ENCODE results near the gene CCDC28B.

CCDC28B gene

DNA sequence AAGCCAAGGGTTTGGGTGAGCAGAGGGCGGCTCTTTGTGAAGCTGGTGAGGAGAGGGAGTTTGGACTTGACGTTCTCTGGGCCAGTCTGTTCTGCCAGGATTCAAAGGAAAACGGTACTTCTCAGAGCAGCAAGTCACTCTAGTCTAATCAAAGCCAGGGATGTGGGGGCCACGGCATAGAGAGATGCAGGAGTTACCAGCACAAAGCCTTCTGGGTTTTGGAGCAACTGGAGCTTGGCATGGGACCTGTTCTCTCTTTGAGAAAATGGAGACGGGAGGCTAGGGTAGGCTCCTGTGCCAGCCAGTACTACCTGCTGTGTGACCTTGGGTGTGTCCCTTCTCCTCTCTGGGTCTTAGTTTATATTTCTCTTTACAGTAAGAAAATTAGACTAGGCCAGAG lies 18.8 kb upstream of the CCDC28B start:
- TF ChIP-seq, protein P1, sequence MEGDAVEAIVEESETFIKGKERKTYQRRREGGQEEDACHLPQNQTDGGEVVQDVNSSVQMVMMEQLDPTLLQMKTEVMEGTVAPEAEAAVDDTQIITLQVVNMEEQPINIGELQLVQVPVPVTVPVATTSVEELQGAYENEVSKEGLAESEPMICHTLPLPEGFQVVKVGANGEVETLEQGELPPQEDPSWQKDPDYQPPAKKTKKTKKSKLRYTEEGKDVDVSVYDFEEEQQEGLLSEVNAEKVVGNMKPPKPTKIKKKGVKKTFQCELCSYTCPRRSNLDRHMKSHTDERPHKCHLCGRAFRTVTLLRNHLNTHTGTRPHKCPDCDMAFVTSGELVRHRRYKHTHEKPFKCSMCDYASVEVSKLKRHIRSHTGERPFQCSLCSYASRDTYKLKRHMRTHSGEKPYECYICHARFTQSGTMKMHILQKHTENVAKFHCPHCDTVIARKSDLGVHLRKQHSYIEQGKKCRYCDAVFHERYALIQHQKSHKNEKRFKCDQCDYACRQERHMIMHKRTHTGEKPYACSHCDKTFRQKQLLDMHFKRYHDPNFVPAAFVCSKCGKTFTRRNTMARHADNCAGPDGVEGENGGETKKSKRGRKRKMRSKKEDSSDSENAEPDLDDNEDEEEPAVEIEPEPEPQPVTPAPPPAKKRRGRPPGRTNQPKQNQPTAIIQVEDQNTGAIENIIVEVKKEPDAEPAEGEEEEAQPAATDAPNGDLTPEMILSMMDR (IDR thresholded peaks at IDR 0.05; ENCODE audit: extremely low read depth, insufficient read depth, missing control alignments) = no peak
- in situ Hi-C loops (cut with MboI; ENCODE audit: low pct_unique_long_range_greater_than_20kb, low sequenced_read_pairs, unreplicated experiment) = no loop called here
- no peak for DNase-seq (ENCODE audit: low spot score)

DNA sequence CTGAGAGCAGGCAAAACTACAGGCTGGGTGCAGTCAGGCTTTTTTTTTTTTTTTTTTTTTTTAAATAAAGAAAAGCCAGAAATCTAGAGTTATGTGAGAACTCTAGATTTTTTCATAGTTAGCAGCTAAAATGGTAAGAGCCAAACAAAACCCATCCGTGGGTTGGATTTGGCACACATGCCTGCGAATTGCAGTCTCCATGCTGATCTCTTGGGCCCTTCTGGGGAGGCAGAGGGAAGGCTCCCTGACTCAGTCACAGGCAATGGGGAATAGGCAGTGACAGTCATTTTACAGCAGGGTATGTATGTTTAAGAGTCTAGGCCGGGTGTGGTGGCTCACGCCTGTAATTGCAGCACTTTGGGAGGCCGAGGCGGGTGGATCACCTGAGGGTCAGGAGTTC lies 18.3 kb upstream of the CCDC28B start:
- DNase-seq (ENCODE audit: low spot score) = no peak
- TF ChIP-seq, protein P1 (IDR thresholded peaks at IDR 0.05; ENCODE audit: extremely low read depth, insufficient read depth, missing control alignments) = no peak
- in situ Hi-C loops (cut with MboI; ENCODE audit: low pct_unique_long_range_greater_than_20kb, low sequenced_read_pairs, unreplicated experiment) = no loop called here

DNA sequence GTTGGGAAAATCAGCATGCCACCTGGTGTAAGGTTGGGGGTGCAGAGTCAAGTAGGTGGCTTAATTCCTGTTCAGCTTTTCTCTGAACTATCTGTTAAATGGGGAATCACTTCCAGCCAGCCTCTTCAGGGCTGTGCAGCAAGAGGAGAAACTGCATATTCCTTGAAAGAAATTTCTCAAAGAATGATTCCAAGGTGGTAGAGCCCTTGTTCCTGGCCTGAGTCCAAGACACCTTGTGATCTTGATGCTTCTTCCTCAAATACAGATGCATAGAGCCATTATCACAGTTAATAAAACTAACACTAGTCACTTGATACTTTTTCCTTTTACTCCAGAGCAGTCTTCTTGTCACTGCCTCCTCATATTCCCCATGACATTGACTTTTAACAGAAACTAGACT lies 15.7 kb upstream of the CCDC28B start:
- TF ChIP-seq, protein P1 (IDR thresholded peaks at IDR 0.05; ENCODE audit: extremely low read depth, insufficient read depth, missing control alignments) = no peak
- no peak for DNase-seq (ENCODE audit: low spot score)
- in situ Hi-C loops (cut with MboI; ENCODE audit: low pct_unique_long_range_greater_than_20kb, low sequenced_read_pairs, unreplicated experiment) = no loop called here

DNA sequence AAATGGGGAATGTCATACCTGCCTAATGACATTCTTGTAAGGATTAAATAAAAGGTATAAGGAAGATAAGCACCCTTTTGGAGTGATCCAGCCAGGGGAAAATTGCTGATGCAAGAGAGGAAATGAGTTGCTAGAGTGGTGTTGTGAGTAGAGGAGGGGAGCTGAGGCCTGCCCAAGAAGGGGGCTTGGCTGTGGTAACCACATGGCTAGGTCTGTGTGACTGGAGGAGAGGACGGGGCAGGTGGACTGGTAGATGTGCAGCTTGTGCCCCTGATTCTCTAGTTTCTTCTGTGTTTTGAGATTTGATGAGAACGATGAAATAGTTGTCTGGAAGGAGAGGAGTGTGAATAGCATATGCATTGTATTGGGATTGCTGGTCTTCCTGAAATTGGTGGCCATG lies 14.3 kb upstream of the CCDC28B start:
- TF ChIP-seq, protein P1 (IDR thresholded peaks at IDR 0.05; ENCODE audit: extremely low read depth, insufficient read depth, missing control alignments) = no peak
- in situ Hi-C loops (cut with MboI; ENCODE audit: low pct_unique_long_range_greater_than_20kb, low sequenced_read_pairs, unreplicated experiment) = no loop called here
- no peak for DNase-seq (ENCODE audit: low spot score)

DNA sequence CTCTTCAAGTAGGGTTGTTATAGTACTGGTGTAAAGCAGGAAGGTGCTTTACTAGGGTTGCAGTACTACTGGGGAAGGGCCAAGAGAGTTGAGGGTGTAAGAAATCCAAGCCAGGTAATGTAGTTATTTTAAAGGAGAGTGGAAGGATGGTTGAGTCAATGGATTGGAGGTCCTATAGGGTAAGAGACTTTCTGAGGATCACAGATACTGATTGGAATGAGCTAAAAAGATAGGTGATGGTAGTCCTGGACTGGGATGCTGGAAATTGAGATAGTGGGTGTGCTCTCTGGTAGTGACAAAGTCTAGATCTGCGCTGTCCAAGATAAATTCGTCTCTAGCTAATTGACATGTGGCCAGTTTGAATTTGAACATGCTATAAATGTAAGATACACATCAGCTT lies 13.9 kb upstream of the CCDC28B start:
- in situ Hi-C loops (cut with MboI; ENCODE audit: low pct_unique_long_range_greater_than_20kb, low sequenced_read_pairs, unreplicated experiment) = no loop called here
- TF ChIP-seq, protein P1 (IDR thresholded peaks at IDR 0.05; ENCODE audit: extremely low read depth, insufficient read depth, missing control alignments) = no peak
- no peak for DNase-seq (ENCODE audit: low spot score)

DNA sequence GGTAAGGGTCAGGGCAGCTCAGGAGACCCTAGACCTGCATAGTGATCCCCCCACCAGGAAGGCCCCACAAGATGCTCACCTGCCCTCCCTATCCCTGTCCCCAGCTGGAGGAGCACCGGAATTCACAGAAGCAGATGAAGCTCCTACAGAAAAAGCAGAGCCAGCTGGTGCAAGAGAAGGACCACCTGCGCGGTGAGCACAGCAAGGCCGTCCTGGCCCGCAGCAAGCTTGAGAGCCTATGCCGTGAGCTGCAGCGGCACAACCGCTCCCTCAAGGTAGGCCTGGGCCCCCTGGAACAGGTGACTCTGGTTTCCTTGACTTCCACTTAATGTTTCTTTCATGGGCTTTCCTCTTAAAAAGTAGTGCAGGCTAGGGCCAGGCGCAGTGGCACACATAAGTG lies 12.5 kb upstream of the CCDC28B start:
- in situ Hi-C loops (cut with MboI; ENCODE audit: low pct_unique_long_range_greater_than_20kb, low sequenced_read_pairs, unreplicated experiment) = no loop called here
- DNase-seq (ENCODE audit: low spot score) = no peak
- TF ChIP-seq, protein P1 (IDR thresholded peaks at IDR 0.05; ENCODE audit: extremely low read depth, insufficient read depth, missing control alignments) = no peak

Data from GM13977 (cell line).